ENCODE results near the gene GPR37. TPM values are rescaled to one million over a fixed set of nuclear protein-coding genes. Genes with fewer than 3 reads are reported as not detected.

GPR37 gene
- total RNA-seq, 2 donors from 2014 or later, result 1.6 to 69.4 TPM

- intact Hi-C loops (cut with DNase I), result no loop called here
Observed at GRCh38 chr7:124761164-124761715, 4.4 kb downstream of the GPR37 start.

GRCh38 chr7:124758327-124758726 is 7.3 kb downstream of the GPR37 start:
- Histone ChIP-seq H3K27me3 (replicated peaks; ENCODE audit: insufficient read depth) (no peaks in the 10 kb centered on the region), H3K27ac (no peak overlapping the region), H3K9me3 (no peaks in the 10 kb centered on the region), H3K4me3 (no peak overlapping the region), H3K36me3 (no peaks in the 10 kb centered on the region), H3K4me1 (replicated peaks) (no peaks in the 10 kb centered on the region)
- TF ChIP-seq, protein P1, sequence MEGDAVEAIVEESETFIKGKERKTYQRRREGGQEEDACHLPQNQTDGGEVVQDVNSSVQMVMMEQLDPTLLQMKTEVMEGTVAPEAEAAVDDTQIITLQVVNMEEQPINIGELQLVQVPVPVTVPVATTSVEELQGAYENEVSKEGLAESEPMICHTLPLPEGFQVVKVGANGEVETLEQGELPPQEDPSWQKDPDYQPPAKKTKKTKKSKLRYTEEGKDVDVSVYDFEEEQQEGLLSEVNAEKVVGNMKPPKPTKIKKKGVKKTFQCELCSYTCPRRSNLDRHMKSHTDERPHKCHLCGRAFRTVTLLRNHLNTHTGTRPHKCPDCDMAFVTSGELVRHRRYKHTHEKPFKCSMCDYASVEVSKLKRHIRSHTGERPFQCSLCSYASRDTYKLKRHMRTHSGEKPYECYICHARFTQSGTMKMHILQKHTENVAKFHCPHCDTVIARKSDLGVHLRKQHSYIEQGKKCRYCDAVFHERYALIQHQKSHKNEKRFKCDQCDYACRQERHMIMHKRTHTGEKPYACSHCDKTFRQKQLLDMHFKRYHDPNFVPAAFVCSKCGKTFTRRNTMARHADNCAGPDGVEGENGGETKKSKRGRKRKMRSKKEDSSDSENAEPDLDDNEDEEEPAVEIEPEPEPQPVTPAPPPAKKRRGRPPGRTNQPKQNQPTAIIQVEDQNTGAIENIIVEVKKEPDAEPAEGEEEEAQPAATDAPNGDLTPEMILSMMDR (IDR thresholded peaks at IDR 0.05), result no peak
- TF ChIP-seq POLR2AphosphoS5 (IDR thresholded peaks at IDR 0.05), result no peak
- no peak for TF ChIP-seq POLR2A (IDR thresholded peaks at IDR 0.05)
- intact Hi-C loops (cut with DNase I), result no loop called here
- DNase-seq (ENCODE audit: low spot score), result no peak
- WGBS, result 77% methylated on average over 2 of the region's 2 CpGs

More at GRCh38 chr7:124761164-124761715, 4.4 kb downstream of the GPR37 start:
- WGBS, result 79% methylated on average over 2 of the region's 2 CpGs
- no peak overlapping the region for H3K4me3 ChIP-seq
- no peaks in the 10 kb centered on the region for H3K9me3 ChIP-seq
- H3K27ac ChIP-seq, result no peak overlapping the region
- no peaks in the 10 kb centered on the region for H3K27me3 ChIP-seq (replicated peaks; ENCODE audit: insufficient read depth)
- TF ChIP-seq, protein P1 (IDR thresholded peaks at IDR 0.05), result no peak
- TF ChIP-seq POLR2A (IDR thresholded peaks at IDR 0.05), result no peak
- no peak for TF ChIP-seq POLR2AphosphoS5 (IDR thresholded peaks at IDR 0.05)
- H3K4me1 ChIP-seq (replicated peaks), result peaks cover 4% of the 10 kb centered on the region
- no peak for DNase-seq (ENCODE audit: low spot score)
- no peaks in the 10 kb centered on the region for H3K36me3 ChIP-seq

GRCh38 chr7:124754576-124755268 is 10.9 kb downstream of the GPR37 start:
- no peaks in the 10 kb centered on the region for H3K27me3 ChIP-seq (replicated peaks; ENCODE audit: insufficient read depth)
- H3K27ac ChIP-seq, result no peak overlapping the region
- H3K36me3 ChIP-seq, result no peaks in the 10 kb centered on the region
- H3K4me1 ChIP-seq (replicated peaks), result no peaks in the 10 kb centered on the region
- 76% methylated on average over 1 of the region's 1 CpG for WGBS
- no peak for TF ChIP-seq POLR2AphosphoS5 (IDR thresholded peaks at IDR 0.05)
- TF ChIP-seq POLR2A (IDR thresholded peaks at IDR 0.05), result no peak
- TF ChIP-seq, protein P1 (IDR thresholded peaks at IDR 0.05), result no peak
- intact Hi-C loops (cut with DNase I), result no loop called here
- no peaks in the 10 kb centered on the region for H3K9me3 ChIP-seq
- no peak overlapping the region for H3K4me3 ChIP-seq
- no peak for DNase-seq (ENCODE audit: low spot score)

- no peak overlapping the region for H3K4me3 ChIP-seq
- no peaks in the 10 kb centered on the region for H3K9me3 ChIP-seq
- intact Hi-C loops (cut with DNase I), result no loop called here
- H3K27ac ChIP-seq, result no peak overlapping the region
- H3K27me3 ChIP-seq (replicated peaks; ENCODE audit: insufficient read depth), result no peaks in the 10 kb centered on the region
- no peaks in the 10 kb centered on the region for H3K36me3 ChIP-seq
- no peaks in the 10 kb centered on the region for H3K4me1 ChIP-seq (replicated peaks)
- DNase-seq (ENCODE audit: low spot score), result no peak
- peak; percentile 27 for TF ChIP-seq POLR2AphosphoS5 (IDR thresholded peaks at IDR 0.05)
- no peak for TF ChIP-seq POLR2A (IDR thresholded peaks at IDR 0.05)
- TF ChIP-seq, protein P1 (IDR thresholded peaks at IDR 0.05), result no peak
- WGBS, result 39% methylated on average over 1 of the region's 1 CpG
Observed at GRCh38 chr7:124752310-124752709, 13.3 kb downstream of the GPR37 start.

- no peaks in the 10 kb centered on the region for H3K9me3 ChIP-seq
- no peak overlapping the region for H3K4me3 ChIP-seq
- TF ChIP-seq, protein P1 (IDR thresholded peaks at IDR 0.05), result no peak
- TF ChIP-seq POLR2AphosphoS5 (IDR thresholded peaks at IDR 0.05) (no peak), POLR2A (IDR thresholded peaks at IDR 0.05) (no peak)
- no peak for DNase-seq (ENCODE audit: low spot score)
- WGBS, result 84% methylated on average over 2 of the region's 2 CpGs
- no peak overlapping the region for H3K27ac ChIP-seq
- no peaks in the 10 kb centered on the region for H3K36me3 ChIP-seq
- no peaks in the 10 kb centered on the region for H3K27me3 ChIP-seq (replicated peaks; ENCODE audit: insufficient read depth)
- H3K4me1 ChIP-seq (replicated peaks), result no peaks in the 10 kb centered on the region
- intact Hi-C loops (cut with DNase I), result no loop called here
Observed at GRCh38 chr7:124751027-124751426, 14.6 kb downstream of the GPR37 start.

All from prostate gland (tissue), 2 donors.